SH-SY5Y (cell line): ENCODE results near the gene RNF157.

Experiments
- GATA2 ChIP-seq: IDR thresholded peaks from 2 replicates; pipeline ENCODE4 v1.6.1; 2011; ENCODE audit warnings: mild to moderate bottlenecking, low read depth, low read length
- GATA3 ChIP-seq: IDR thresholded peaks from 2 replicates; pipeline ENCODE4 v1.6.1; 2011; ENCODE audit warnings: low read depth, mild to moderate bottlenecking, low read length, moderate library complexity

GRCh38 chr17:76106703-76107102 lies 133.6 kb downstream of the RNF157 start:
- no peak for TF ChIP-seq GATA2
- TF ChIP-seq GATA3: no peak
